Measurements from ENCODE around the gene ENHO.
A peak's percentile ranks its signal among the peaks of the same experiment; 100 is the strongest.
"Not testable (repeated sequence)": the region's sequence is repeated elsewhere in the genome, so short reads cannot be mapped to it uniquely, and the experiment has no call there.

The ENHO gene

GRCh38 chr9:34555002-34555348 is 32.2 kb upstream of the ENHO start:
- DNase-seq: no peak

- no peak for DNase-seq
Measured at GRCh38 chr9:34554211-34555001, 31.6 kb upstream of the ENHO start.

- DNase-seq: no peak
Measured at GRCh38 chr9:34553511-34554021, 30.8 kb upstream of the ENHO start.

- DNase-seq: no peak
Measured at GRCh38 chr9:34552986-34553385, 30.2 kb upstream of the ENHO start.

- DNase-seq: no peak
Measured at GRCh38 chr9:34552606-34552981, 29.8 kb upstream of the ENHO start.

- DNase-seq: peak; percentile 2
Measured at GRCh38 chr9:34551751-34552605, 29.2 kb upstream of the ENHO start.

- DNase-seq: peak; percentile 7
Measured at GRCh38 chr9:34550681-34551270, 28.0 kb upstream of the ENHO start.

- peak; percentile 8 for DNase-seq
Measured at GRCh38 chr9:34550016-34550680, 27.4 kb upstream of the ENHO start.

GRCh38 chr9:34549407-34549732 is 26.6 kb upstream of the ENHO start:
- DNase-seq: peak; percentile 7

GRCh38 chr9:34547960-34548611 is 25.3 kb upstream of the ENHO start:
- DNase-seq: peak; percentile 35

- DNase-seq: peak; percentile 52
Measured at GRCh38 chr9:34546834-34547827, 24.3 kb upstream of the ENHO start.

GRCh38 chr9:34546102-34546833 is 23.5 kb upstream of the ENHO start:
- no peak for DNase-seq

- no peak for DNase-seq
Measured at GRCh38 chr9:34545497-34545896, 22.7 kb upstream of the ENHO start.

GRCh38 chr9:34544035-34544434 is 21.2 kb upstream of the ENHO start:
- no peak for DNase-seq

GRCh38 chr9:34541540-34541939 is 18.8 kb upstream of the ENHO start:
- no peak for DNase-seq

- DNase-seq: no peak
Measured at GRCh38 chr9:34540827-34541226, 18.0 kb upstream of the ENHO start.

GRCh38 chr9:34536685-34537084 is 13.9 kb upstream of the ENHO start:
- DNase-seq: no peak

- not testable (repeated sequence) for DNase-seq
Measured at GRCh38 chr9:34532041-34532440, 9.3 kb upstream of the ENHO start.

- no peak for DNase-seq
Measured at GRCh38 chr9:34526026-34526425, 3.2 kb upstream of the ENHO start.

- no peak for DNase-seq
Measured at GRCh38 chr9:34524349-34524748, 1.6 kb upstream of the ENHO start.

Data from activated T-cell treated with anti-CD3 and anti-CD28 coated beads, Interleukin-2, amount 50 U/mL, for 1 hour (primary cell).